ENCODE data around the gene IDH3A.

The IDH3A gene

GRCh38 chr15:78170848-78171773, 21.9 kb downstream of the IDH3A start:
- no peak for DNase-seq

DNA sequence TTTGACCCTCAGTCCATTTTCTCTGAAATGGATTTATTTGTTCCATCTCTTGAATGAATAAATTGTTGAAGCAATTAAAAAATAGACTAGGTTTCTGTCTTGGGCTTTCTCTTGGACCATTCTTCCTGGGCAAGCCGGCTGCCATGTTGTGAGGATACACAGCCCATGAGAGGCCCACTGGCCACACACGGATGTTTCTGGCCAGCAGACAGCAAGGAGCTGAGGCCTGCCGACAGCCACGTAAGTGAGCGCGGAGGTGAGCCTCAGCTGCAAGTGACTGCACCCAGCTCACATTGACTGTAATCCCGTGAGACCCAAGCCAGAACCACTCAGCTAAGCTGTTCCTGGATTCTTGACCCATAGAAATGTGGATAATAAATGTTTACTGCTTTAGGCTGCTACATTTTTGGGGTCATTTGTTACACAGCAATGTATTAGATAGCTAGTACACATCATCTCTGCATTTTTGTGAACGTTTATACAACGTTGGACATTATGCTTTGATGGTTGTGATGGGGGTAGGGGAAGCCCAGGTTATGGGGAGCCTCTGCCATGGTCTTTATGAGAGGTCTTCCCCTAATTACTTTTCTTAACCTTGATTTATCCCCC, 22.8 kb downstream of the IDH3A start:
- DNase-seq, result no peak

GRCh38 chr15:78174401-78174800, 25.2 kb downstream of the IDH3A start:
- no peak for DNase-seq

DNA sequence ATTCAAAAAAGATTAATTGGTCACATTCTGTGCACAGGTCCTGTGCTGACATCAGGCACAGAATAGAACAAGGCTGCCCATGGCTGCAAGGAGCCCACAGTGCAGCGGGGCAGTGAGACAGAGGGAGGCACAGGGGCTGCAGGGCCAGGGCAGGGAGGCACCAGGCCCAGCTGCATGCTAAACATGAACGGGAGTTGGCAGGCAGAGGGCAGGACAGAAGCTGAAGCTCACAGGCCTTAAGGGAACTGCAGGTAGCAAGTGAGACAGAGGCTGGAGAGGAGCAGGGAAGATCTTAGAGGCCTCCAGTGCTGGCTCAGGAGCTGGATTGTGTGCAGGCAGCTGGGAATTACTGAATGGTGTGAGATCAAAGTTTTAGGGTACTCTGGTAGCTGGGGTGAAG, 26.2 kb downstream of the IDH3A start:
- DNase-seq, result no peak

DNA sequence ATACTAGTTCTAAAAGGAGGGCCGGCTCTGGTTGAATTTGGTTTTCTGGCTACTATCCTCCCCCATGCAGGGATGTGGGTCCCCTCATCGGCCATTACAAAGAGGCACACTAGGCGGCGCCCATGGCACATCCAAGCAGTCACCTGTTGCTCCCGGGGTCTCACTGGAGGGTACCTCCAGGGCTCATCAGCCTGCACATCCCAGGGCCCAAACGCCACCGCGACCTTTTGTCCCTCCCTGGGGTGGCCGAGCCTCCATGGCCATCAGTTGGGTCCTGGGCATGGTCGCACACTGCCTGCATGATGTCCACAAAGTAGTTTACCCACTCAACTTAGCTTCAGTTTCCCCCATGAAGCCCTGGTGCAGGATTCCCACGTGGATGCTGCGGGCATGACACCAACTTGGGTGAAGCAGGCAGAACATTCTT, 28.3 kb downstream of the IDH3A start:
- DNase-seq, result no peak

- no peak for DNase-seq
Observed at GRCh38 chr15:78178064-78178463, 28.9 kb downstream of the IDH3A start.

- no peak for DNase-seq
Observed at GRCh38 chr15:78179286-78179840, 30.2 kb downstream of the IDH3A start.

DNA sequence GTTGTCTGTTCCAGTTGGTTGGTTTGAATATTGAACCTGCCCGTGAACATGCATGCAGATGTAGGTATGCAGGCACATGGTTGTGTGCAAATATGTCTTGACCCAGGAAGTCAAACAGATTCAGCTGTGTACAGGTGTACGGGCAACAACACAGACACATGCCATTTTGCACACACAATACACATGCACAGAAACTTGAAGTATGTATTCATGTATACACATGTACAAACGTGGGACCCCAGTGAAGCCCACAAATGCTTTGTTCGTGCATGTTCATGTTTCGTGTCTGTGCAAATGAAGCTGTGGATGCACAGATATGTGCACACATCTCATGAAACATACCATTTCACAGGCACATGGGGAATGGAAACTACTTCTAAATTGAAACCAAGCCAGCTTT, 30.7 kb downstream of the IDH3A start:
- DNase-seq, result no peak

DNA sequence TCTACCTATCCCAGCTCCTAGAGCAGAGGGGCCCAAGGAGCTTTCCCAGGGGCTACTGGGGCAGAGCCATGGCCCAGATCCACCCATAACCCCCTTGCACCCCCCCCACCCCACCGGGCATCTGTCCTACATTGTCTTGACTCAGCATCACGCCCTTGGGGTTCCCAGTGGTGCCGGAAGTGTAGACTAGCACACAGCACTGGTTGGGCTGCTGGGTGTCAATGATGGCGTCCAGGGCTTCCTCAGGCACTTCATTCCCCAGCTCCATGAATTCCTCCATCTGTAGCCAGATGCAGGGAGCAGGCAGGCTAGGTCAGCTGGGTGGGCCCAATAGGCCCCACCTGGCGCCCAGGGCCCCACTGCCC, 33.2 kb downstream of the IDH3A start:
- no peak for DNase-seq

GRCh38 chr15:78182821-78183220, 33.7 kb downstream of the IDH3A start:
- DNase-seq, result no peak

- DNase-seq, result no peak
Observed at GRCh38 chr15:78192826-78193594, 43.8 kb downstream of the IDH3A start.

DNA sequence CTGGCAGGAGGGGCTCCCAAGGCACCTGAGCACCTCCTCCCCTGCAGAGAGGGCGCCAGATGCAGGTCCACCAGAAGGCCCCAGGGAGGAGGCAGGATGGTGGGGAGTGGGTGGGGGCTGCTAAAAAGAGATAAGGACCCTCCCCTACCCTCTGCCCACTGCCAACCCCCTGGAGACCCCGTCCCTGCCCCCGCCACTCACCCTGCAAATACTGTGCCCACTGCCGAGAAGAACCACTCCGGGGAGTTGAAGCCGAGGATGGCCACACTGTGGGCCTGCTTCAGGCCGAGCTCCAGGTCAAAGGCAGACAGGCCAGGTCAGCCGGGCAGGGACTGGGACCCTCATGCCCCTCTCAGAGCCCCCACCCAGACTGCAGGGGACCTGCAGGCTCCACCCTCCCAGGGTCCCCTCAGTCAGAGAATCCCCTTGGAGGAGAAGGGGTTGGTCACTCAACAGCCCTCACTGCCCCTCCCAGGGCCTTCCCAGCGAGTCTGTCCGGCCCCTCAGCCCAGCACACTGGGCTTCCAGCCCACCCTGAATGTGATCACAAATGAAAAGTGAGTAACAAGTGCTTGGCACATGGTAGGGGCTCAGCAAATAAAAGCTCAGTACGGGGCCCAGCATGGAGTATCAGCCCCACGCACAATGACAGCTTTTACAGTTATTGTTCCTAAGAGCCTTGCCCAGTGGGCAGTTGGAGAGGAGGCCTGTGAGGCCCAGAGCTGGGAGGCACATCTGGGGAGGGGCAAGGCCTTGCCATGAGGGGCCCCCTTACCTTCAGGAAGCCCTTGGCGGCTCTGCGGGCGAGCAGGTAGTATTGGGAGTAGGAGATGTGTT, 44.8 kb downstream of the IDH3A start:
- no peak for DNase-seq

DNA sequence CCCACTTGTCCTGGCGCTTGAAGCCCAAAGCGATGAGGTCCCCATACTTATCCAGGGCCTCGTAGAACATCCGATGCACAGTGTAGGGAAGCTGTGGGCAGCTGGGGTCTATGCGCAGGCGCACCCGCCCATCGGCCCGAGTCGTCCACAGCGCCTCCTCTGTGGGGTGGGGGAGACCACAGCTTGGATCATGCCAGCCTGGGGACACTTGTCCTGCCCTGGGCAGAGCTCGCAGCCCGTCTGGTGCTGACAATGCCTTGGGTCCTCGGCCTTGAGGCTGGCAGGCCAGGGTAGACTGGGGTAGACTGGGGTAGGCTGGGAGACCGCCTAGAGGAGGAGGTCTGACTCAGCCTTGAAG, 45.4 kb downstream of the IDH3A start:
- no peak for DNase-seq

DNA sequence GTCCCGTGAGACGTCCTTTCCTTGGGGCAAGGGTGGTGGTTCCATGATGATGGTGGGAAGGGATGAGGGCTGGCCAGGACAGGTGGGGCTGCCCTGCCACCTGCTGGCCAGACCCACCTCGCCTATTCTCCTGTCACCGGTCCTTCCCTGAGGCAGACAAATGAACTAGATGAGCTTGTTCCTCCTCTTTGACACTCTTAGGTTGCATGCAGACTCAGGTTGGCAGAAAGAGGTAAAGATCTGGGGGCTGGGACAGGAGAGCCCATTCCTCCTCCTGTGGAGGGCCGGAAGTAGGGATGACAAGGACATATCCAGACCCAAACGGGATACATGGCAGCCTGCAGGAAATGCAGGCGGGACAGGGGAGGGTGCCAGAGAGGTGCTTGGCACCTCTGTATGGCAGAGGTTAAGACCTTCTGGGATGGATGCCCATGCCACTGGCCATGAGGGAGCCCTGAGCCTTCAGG, 46.6 kb downstream of the IDH3A start:
- peak; percentile 34 for DNase-seq

DNA sequence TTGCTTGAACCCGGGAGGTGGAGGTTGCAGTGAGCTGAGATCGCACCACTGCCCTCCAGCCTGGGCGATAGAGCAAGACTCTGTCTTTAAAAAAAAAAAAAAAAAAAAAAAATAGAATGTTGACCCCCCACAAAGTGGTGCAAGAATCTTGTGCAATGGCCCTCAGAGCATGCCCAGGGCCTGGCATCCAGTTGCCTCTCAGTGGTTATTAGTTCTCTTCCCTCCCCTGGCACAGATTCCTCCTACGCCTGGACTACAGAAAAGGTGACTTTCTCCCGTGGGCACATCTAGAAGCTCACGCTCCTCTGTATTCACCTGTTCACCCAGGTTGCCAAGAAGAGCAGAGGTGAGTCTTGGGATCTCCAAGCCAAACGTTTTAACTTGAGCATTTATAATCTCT, 48.5 kb downstream of the IDH3A start:
- no peak for DNase-seq

DNA sequence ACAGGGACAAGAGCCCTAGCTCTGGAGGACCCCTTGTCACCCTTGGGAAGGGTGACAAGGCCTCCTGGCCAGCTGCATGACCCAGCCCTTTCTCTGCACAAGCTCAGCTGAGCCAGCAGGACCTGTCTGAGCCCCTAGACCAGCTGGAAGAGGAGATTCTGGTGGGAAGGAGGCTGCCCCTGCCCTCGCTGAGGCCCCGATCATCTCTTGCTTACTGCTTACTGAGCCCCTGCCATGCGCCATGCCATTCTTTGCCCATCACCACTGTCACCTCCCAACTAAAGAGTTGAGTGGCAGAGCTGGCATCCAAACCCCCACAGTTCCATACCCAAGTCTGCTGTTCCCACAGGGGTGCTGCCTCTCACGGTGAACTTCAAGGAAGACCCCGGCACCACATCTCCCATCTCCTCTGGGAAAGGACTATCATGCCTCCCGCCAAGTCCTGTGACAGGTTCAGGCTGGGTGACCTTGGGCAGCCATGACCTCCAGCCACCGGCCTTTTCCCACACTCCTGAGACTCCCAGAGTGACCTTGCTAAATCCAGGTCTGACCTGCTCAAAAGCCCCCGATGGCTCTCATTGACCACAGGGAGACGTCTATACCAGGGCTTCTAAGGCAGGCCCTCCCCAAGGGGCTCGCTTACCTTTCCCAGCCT, 51.2 kb downstream of the IDH3A start:
- no peak for DNase-seq

DNA sequence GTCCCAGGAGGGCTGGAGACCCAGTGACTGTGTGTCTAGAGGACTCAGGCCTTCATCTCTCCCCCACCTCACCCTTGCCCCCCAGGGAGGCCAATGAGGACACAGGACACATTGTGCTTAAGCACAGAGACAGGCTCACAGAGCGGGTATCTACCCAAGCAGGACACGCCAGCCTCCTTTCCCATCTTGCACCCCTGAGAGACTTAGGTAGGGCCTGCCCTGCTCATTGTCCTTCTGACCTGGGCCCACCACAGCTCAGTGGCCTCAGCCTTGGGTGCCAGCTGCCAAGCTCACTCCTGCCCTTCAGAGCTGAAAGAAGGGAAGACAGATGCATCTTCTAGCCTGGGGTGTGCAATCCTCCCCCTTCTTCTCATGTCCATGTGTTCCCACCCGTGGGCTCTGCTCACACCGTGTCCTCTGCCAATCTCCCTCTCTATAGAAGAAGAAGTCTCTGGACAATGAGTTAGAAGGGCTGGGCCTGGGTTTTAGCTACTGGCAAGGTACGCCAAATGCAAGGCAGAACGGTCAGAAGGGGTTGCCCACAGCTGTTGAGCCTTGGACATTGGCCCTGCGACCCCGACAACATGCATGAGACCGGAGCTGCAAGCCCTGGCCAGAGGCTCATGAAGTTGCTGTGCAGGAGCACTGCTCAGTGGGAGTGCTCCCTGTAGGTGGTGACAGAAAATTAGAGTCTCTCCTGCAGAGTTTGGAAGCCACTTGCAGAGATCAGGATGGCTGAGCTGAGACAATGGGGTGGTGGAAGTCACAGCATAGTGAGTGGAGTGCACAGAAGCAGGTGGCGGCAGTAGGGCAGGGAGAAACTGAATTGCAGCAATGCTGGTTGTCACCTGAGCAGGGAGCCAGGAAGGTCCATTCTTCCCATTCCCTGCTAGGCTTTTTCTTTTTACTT, 52.4 kb downstream of the IDH3A start:
- no peak for DNase-seq

DNA sequence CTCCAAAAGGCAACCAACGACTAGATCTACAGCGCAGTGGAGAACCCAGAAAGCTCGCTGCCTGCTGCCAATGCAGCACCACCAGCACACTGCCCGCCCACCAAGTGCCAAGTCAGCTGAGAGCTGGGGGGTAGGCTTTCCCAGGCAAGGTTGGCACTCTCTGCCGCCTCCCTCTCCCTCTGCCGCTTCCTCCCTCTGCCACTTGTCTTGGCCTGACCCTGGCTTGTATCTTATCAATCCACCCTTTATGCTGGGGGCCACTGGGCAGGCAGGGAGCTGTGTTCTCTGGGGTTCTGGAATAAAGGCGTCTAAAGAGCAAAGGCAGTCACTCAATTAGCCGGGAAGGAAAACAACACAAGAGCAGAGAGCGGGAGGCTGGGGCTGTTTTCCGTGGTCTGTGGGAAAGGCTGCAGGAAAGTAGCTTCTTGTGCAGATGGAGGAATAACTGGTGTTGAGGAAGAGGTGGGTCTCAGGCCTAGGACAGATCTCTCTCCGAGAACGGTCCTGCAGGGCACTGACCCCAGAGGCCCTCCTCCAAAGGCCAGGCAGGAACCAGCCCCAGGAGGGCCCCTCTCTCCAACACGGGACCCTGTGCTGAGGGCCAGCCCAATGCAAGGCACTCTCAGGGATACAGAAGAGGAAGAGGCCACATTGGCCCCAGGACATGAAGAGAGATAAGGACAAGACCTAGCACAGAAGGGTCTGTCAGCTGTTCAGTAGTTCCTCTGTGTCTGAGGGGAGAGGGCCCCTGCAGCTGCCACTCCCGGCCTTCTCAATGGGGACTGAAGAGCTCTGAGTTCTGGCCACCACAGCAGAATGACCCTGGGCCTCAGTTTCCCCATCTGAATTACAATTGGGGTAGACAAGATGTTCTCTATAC, 54.4 kb downstream of the IDH3A start:
- DNase-seq, result no peak

Data from T-helper 9 cell (primary cell).